GOT3 (cell line): ENCODE results near the gene DCAF7.

Source experiments
- DNase-seq: peaks from one replicate; lab custom pipeline; 2025; ENCODE audit warnings: mixed read lengths; lab: John Stamatoyannopoulos, UW

DCAF7 gene

GRCh38 chr17:63629627-63630026 is 79.3 kb downstream of the DCAF7 start:
- DNase-seq, result no peak

GRCh38 chr17:63631062-63631461 is 80.8 kb downstream of the DCAF7 start:
- DNase-seq, result no peak

GRCh38 chr17:63631626-63632025 is 81.3 kb downstream of the DCAF7 start:
- DNase-seq, result no peak

GRCh38 chr17:63633742-63634141 is 83.5 kb downstream of the DCAF7 start:
- no peak for DNase-seq

- DNase-seq, result no peak
Measured at GRCh38 chr17:63634163-63634562, 83.9 kb downstream of the DCAF7 start.

- DNase-seq, result no peak
Measured at GRCh38 chr17:63634816-63635215, 84.5 kb downstream of the DCAF7 start.

- DNase-seq, result no peak
Measured at GRCh38 chr17:63635290-63635689, 85.0 kb downstream of the DCAF7 start.

GRCh38 chr17:63635787-63636186 is 85.5 kb downstream of the DCAF7 start:
- DNase-seq, result no peak

GRCh38 chr17:63639125-63639524 is 88.8 kb downstream of the DCAF7 start:
- DNase-seq, result no peak

GRCh38 chr17:63640038-63640437 is 89.8 kb downstream of the DCAF7 start:
- no peak for DNase-seq

- DNase-seq, result no peak
Measured at GRCh38 chr17:63641692-63642448, 91.6 kb downstream of the DCAF7 start.
